HG02623 (cell line): Measurements from ENCODE around the gene MTF1.
A peak's percentile ranks its signal among the peaks of the same experiment; 100 is the strongest.

Experiments used
- ATAC-seq: cut with Tn5 transposase; IDR thresholded peaks from one replicate; pipeline ENCODE4 v1.9.1; 2021; ENCODE audit warnings: moderate library complexity; ENCODE audit not compliant: unreplicated experiment

The MTF1 gene

DNA sequence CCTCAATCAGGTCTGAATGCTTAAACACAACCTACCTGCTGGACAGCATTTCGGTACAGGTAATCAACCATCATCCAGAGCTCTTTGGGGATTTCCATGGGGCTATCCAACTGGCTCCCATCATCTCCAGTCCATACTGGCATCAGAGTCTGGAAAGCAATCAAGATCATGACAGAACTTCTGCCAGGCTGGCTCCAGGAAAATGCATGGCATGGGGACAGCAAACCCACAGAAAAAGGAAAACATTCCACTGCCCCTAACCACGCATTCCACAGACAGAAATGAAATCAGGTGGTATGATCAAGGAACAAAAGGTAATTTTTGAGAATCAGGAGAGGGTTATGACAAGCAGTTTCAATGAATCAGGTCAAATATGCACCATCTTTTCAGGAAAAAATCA is 9.1 kb upstream of the MTF1 start:
- no peak for ATAC-seq

DNA sequence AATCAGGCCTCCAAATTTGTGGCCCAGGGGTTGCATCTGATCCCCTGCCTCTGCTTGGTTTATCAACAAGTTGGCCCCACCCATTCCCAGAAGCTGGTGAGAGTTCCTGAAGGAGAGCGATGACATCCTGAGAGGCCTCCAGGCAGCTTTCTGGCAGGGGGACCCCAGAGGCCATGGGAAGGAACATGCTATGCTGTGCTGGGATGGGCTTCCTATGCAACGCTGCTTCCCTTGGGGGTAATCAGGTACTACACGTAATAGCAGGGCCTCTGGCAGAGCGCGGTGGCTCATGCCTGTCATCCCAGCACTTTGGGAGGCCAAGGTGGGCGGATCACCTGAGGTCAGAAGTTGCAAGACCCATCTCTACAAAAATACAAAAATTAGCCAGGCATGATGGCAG is 8.4 kb upstream of the MTF1 start:
- ATAC-seq, result no peak

GRCh38 chr1:37866491-37866890 is 7.1 kb upstream of the MTF1 start:
- ATAC-seq, result no peak

DNA sequence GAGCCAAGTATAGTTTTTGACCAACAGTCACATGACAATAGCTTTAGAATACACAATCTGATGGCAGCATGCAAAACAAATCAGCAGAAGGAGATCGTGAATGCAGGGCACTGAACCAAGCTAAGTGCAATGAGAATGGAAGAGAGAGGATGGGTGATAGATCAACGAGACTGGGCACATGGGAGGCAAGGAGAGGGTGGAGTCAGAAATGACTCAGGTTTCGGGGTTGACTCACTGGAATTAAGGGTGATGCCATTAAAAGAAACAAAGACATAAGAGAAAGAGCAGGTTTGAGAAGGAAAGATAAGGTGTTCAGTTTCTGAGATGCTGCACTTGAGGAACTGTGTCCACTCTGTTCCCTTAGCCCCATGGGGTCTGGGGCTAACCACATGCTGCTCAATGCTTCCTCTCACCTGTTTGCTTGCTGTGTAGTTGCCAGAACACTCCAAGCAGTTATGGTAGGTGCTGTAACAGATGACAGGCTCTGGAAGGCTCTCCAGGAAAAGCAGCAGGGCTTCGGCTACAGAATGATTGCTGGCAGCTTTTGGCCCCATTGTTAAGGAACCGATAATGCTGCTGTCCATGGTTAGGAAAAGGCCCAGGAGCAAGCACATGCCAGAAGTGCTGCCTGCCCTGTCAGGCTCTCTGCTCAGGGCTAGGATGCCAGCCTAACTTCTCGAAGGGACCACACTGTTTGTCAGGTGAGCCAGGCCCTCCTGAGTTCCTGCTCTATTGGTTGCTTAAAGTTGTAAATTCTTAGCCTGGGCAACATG is 6.1 kb upstream of the MTF1 start:
- ATAC-seq, result no peak

- ATAC-seq, result no peak
Observed at GRCh38 chr1:37862330-37862729, 2.9 kb upstream of the MTF1 start.

GRCh38 chr1:37861151-37861550 is 1.8 kb upstream of the MTF1 start:
- no peak for ATAC-seq

DNA sequence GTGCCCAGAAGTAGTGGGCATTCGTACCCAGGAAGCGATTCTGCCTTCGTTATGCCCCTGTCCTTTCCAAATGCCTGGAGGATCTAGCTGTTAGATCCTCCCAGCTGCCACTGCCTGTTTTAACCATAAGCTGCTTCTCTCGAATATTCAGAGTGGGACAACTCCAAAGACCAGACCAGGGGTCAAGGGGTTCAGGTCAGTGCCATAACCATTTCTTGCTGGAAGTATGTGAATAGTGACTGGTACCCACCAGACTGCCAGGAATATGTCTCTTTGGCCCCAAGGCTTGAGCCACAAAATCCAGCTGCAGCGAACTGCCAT is 914 bp upstream of the MTF1 start:
- no peak for ATAC-seq

GRCh38 chr1:37858931-37859506 is 373 bp downstream of the MTF1 start:
- ATAC-seq, result peak; percentile 11

DNA sequence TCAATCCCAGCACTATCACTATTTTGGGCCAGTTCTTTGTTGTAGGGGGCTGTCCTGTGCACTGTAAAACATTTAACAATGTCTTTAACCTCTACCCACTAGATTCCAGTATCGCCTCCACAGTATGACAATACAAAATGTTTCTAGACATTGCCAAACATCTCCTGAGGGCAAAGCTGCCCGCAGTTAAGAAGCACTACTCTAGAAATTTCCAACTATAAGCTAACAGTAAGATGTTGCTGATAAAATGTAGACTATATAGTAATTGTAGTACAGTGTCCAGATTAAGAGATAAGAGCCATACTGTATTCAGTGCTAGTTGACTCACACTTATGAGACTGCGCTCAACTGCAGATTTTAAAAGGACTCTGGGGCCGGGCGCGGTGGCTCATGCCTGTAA is 5.0 kb downstream of the MTF1 start:
- ATAC-seq, result no peak

GRCh38 chr1:37853157-37853556 is 6.2 kb downstream of the MTF1 start:
- ATAC-seq, result no peak

DNA sequence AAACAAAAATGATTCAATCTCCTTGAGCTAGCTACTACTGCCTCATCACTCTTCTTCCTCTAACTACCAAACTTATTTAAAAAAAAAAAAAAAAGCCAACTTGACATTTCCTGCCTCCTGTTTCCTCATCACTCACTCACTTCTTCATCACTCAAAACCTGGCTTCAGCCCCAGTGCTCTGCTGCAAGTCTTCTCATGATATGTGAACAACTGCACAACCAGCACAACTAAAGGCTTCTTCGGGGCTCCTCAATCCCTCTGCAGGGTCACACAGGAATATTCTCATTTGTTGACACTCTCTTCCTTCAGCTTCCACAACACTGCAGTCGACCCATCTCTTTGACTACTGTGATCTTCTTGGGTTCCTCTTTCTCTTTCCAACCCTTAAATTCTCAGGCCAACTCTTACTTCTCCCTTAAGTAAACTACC is 7.6 kb downstream of the MTF1 start:
- no peak for ATAC-seq

DNA sequence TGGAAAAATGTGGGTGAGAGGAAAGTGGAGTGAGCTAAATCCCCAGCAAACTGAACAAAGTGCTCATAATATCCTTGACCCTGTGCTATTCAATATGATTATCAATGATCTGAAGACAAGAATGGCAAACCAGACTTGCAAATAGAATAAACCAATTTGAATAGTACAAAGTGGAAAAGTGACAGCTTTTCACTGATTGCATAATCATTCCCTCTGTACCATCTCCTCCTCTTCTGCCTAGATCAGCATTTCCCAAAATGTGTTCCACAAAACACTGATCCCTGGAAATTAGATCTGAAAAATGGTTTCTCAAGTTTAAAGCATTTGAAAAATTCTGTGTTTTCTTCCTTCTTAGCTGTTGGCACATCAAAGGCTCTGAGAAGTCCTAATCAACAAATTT is 8.1 kb downstream of the MTF1 start:
- no peak for ATAC-seq

GRCh38 chr1:37850352-37850955 is 8.9 kb downstream of the MTF1 start:
- no peak for ATAC-seq

- no peak for ATAC-seq
Observed at GRCh38 chr1:37849480-37849879, 9.9 kb downstream of the MTF1 start.

GRCh38 chr1:37846647-37847339 is 12.6 kb downstream of the MTF1 start:
- no peak for ATAC-seq

DNA sequence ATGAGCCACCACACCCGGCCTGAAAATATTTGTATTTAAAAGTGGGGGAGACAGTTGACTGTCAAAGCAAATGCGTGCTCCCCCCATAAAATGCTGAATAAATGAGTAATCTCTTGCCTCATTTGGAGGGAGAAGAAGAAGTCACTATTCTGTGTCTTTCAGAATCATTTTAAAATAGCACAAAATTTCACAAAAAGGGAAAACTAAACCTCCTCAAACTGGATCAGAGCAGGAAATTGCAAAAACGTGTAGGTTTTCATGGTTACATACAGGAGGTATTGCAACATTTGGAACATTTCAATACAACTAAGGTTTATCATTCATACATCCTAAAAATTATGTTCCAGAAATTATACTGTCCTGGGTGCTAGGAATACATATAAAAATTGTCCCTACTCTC is 13.6 kb downstream of the MTF1 start:
- no peak for ATAC-seq

- no peak for ATAC-seq
Observed at GRCh38 chr1:37845049-37845646, 14.2 kb downstream of the MTF1 start.

- ATAC-seq, result no peak
Observed at GRCh38 chr1:37844536-37844935, 14.9 kb downstream of the MTF1 start.

DNA sequence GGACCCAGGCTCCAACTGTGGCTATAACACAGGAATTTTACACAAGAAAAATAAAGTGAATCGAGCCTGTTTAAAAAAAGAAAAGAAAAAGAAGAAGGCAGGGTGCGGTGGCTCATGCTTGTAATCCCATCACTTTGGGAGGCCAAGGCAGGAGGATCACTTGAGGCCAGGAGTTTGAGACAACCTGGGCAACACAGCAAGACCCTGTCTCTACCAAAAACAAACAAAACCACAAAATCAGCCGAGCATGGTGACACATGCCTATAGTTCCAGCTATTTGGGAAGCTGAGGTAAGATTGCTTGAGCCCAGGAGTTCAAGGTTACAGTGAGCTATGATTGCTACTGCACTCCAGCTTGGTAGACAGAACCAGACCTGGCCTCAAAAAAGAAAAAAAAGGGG is 17.7 kb downstream of the MTF1 start:
- ATAC-seq, result no peak

DNA sequence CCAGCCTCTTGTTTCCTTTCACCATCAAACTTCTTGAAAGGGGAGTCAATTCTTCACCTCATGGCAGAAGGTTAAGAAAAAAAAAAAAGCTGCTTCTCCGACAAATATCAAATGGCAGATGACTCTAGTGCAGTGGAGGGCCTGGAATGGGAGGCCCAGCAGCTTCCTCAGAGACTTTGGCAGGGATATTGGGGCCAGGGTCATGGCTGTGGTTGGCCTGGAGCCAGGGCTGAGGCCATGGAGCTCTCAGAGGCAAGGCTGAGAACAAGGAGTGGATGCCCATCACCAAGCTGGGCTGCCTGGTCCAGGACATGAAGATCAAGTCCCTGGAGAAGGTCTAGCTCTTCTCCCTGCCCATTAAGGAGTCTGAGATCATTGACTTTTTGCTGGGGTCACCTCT is 18.7 kb downstream of the MTF1 start:
- ATAC-seq, result no peak

DNA sequence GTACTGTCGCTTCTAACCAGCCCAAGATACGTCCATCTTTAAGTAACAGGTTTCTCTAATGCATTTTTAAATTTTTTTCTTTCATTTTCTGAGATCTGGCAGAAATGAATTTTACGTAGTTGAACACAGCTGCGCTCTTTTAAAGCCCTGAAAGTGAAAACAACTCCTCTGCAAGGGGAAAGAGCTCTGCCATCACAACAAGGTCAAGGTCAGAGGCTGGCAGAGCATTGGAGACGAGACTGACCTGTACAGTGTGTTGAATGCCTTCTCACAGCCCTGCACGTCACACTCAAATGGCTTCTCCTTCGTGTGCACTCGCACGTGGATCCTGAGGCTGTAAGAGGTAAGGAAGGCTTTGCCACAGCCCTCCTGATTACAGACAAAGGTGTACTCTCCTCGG is 19.7 kb downstream of the MTF1 start:
- no peak for ATAC-seq

DNA sequence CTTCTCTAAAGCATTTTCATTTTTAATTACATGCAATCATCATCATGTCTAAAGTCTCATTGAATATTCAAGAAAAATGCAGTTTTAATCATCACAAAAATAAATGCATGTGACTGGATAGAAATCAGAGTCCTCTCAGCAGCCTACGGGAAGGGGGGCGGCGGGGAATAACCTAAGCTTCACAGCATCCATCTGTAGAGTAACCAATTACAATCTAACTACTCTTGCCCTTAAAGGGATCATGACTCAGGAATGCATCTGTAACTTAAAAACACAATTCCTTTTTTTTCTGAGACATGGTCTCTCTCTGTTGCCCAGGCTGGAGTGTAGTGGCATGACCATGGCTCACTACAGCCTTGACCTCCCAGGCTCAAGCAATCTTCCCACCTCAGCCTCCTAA is 22.6 kb downstream of the MTF1 start:
- no peak for ATAC-seq
